ENCODE data around the gene DPP6. TPM values are rescaled to one million over a fixed set of nuclear protein-coding genes. Genes with fewer than 3 reads are reported as not detected.

The DPP6 gene
- total RNA-seq, 1 experiment from 2014 or later = not detected

GRCh38 chr7:154858836-154859537 is 806.8 kb downstream of the DPP6 start:
- ChIA-PET CTCF (no interaction called here), POLR2A (no interaction called here)
- TF ChIP-seq REST (IDR thresholded peaks at IDR 0.05; ENCODE audit: insufficient read depth in 1 of 2, low read depth in 2 of 2, low read length in 1 of 2) (no peak), POLR2AphosphoS5 (IDR thresholded peaks at IDR 0.05; ENCODE audit: low read depth, low read length) (no peak), TCF7L2 (IDR thresholded peaks at IDR 0.05; ENCODE audit: low read depth, low read length) (no peak), CTCF (IDR thresholded peaks at IDR 0.05) (no peak), SIN3A (IDR thresholded peaks at IDR 0.05; ENCODE audit: borderline replicate concordance, insufficient read depth, low read depth, low read length) (no peak)
- Histone ChIP-seq H3K27me3 (ENCODE audit: control insufficient read depth, insufficient read depth, low read length) (no peaks in the 10 kb centered on the region; the same call in 1 of the 2 replicates), H3K27ac (ENCODE audit: low read length) (no peak overlapping the region), H3K9me3 (ENCODE audit: control insufficient read depth, insufficient read depth, low read depth, low read length) (no peaks in the 10 kb centered on the region), H3K4me3 (ENCODE audit: low read depth in 2 of 2, low read length in 2 of 2) (no peak overlapping the region), H3K36me3 (ENCODE audit: control insufficient read depth, insufficient read depth, low read length) (no peaks in the 10 kb centered on the region), H3K4me1 (ENCODE audit: control insufficient read depth, insufficient read depth, low read length) (no peaks in the 10 kb centered on the region)
- intact Hi-C loops (cut with micrococcal nuclease; ENCODE audit: unreplicated experiment) = no loop called here
- no peak for ATAC-seq
- in situ Hi-C loops (cut with HindIII; ENCODE audit: low pct_unique_long_range_greater_than_20kb, low sequenced_read_pairs) = no loop called here
- DNase-seq (ENCODE audit: low read depth, low spot score) = no peak
- no TSS peak for BruUV-seq (replicated peaks)

- BruUV-seq (replicated peaks) = no TSS peak
- no peaks in the 10 kb centered on the region for H3K9me3 ChIP-seq (ENCODE audit: control insufficient read depth, insufficient read depth, low read depth, low read length)
- H3K27me3 ChIP-seq (ENCODE audit: control insufficient read depth, insufficient read depth, low read length) = peaks cover 2% of the 10 kb centered on the region
- in situ Hi-C loops (cut with HindIII; ENCODE audit: low pct_unique_long_range_greater_than_20kb, low sequenced_read_pairs) = no loop called here
- no peak overlapping the region for H3K4me3 ChIP-seq (ENCODE audit: low read depth in 2 of 2, low read length in 2 of 2)
- H3K27ac ChIP-seq (ENCODE audit: low read length) = no peak overlapping the region
- intact Hi-C loops (cut with micrococcal nuclease; ENCODE audit: unreplicated experiment) = no loop called here
- H3K4me1 ChIP-seq (ENCODE audit: control insufficient read depth, insufficient read depth, low read length) = no peaks in the 10 kb centered on the region
- TF ChIP-seq SIN3A (IDR thresholded peaks at IDR 0.05; ENCODE audit: borderline replicate concordance, insufficient read depth, low read depth, low read length) (no peak), POLR2AphosphoS5 (IDR thresholded peaks at IDR 0.05; ENCODE audit: low read depth, low read length) (no peak), CTCF (IDR thresholded peaks at IDR 0.05) (no peak), REST (IDR thresholded peaks at IDR 0.05; ENCODE audit: insufficient read depth in 1 of 2, low read depth in 2 of 2, low read length in 1 of 2) (no peak), TCF7L2 (IDR thresholded peaks at IDR 0.05; ENCODE audit: low read depth, low read length) (no peak)
- no peak for ATAC-seq
- ChIA-PET POLR2A (no interaction called here), CTCF (no interaction called here)
- DNase-seq (ENCODE audit: low read depth, low spot score) = no peak
- H3K36me3 ChIP-seq (ENCODE audit: control insufficient read depth, insufficient read depth, low read length) = no peaks in the 10 kb centered on the region
Observed at GRCh38 chr7:154859747-154860620, 807.8 kb downstream of the DPP6 start.

All from Panc1 (cell line).